Fibroblast of upper back skin (primary cell): Measurements from ENCODE around the gene NKTR.

Experiments used
- DNase-seq: peaks from one replicate; pipeline ENCODE4 v3.0.0-alpha.2; 2013

Gene NKTR

GRCh38 chr3:42697289-42698051 lies 97.0 kb downstream of the NKTR start:
- no peak for DNase-seq
